Lower lobe of right lung (tissue), 2 donors: ENCODE results near the gene HMMR. TPM values are rescaled to one million over a fixed set of nuclear protein-coding genes. Genes with fewer than 3 reads are reported as not detected.
"Not testable (repeated sequence)": the region's sequence is repeated elsewhere in the genome, so short reads cannot be mapped to it uniquely, and the experiment has no call there.

ENCODE experiments used
- ATAC-seq, 2 donors: fragments of 200-7000 bp; cut with Tn5 transposase; one replicate each; pipeline ENCODE4 v1.9.1; 2020 to 2022; ENCODE audit warnings: mild to moderate bottlenecking in 2 of 2, moderate library complexity in 2 of 2
- DNase-seq: peaks from one replicate; pipeline ENCODE4 v3.0.0-alpha.2; 2020
- H3K27ac ChIP-seq: fragments of 200-600 bp; one replicate; pipeline ENCODE4 v1.8.0; 2022
- H3K27me3 ChIP-seq: fragments of 200-600 bp; one replicate; pipeline ENCODE4 v1.8.0; 2022; ENCODE audit warnings: low read depth
- H3K36me3 ChIP-seq: fragments of 200-600 bp; one replicate; pipeline ENCODE4 v1.8.0; 2022; ENCODE audit warnings: mild to moderate bottlenecking
- H3K4me1 ChIP-seq: fragments of 200-600 bp; one replicate; pipeline ENCODE4 v1.8.0; 2022
- H3K4me3 ChIP-seq: fragments of 200-600 bp; one replicate; pipeline ENCODE4 v1.8.0; 2022; ENCODE audit warnings: mild to moderate bottlenecking
- H3K9me3 ChIP-seq: fragments of 200-600 bp; one replicate; pipeline ENCODE4 v1.8.0; 2022
- intact Hi-C: fragments of 100-400 bp; cut with DNase I; formaldehyde crosslinking; loops from one replicate; pipeline ENCODE4 v1.11.0; 2022
- total RNA-seq: library from RNA; stranded (reverse); fragmentation: NEBNext Ultra II Directional; extraction: Animal tissue kit (Norgen Biotek cat#: 25700); gene quantifications from one replicate; pipeline ENCODE4 v1.2.1, GENCODE V29; 2021
- TF ChIP-seq, protein P1 (sequence below): fragments of 200-600 bp; IDR thresholded peaks from one replicate; pipeline ENCODE4 v1.8.0; 2022; ENCODE audit warnings: antibody characterized with exemption, mild to moderate bottlenecking
- donor health status: DM: no; HTN: yes; CAD: no; lungs with severe emphysema.

The HMMR gene
- total RNA-seq, 1 donor from 2014 or later: 1.9 TPM

DNA sequence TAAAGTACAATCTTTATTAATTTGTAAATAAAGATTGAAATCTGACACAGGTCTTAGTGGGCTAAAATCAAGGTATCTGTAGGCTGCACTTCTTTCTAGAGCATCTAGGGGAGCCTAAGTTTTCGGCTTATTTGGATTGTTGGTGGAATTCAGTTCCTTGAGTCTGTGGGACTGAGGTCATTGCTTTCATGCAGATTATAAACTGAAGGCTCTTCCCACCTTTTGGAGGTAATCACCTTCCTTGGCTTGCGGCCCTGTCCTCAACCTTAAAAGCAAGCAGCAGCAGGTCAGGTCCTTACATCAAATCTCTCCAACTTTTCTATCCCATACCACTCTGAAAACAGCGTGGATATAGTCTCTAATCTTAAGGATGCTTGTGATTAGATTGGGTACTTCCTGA lies 70.8 kb downstream of the HMMR start:
- TF ChIP-seq, protein P1, sequence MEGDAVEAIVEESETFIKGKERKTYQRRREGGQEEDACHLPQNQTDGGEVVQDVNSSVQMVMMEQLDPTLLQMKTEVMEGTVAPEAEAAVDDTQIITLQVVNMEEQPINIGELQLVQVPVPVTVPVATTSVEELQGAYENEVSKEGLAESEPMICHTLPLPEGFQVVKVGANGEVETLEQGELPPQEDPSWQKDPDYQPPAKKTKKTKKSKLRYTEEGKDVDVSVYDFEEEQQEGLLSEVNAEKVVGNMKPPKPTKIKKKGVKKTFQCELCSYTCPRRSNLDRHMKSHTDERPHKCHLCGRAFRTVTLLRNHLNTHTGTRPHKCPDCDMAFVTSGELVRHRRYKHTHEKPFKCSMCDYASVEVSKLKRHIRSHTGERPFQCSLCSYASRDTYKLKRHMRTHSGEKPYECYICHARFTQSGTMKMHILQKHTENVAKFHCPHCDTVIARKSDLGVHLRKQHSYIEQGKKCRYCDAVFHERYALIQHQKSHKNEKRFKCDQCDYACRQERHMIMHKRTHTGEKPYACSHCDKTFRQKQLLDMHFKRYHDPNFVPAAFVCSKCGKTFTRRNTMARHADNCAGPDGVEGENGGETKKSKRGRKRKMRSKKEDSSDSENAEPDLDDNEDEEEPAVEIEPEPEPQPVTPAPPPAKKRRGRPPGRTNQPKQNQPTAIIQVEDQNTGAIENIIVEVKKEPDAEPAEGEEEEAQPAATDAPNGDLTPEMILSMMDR: no peak
- Histone ChIP-seq H3K27me3 (no peaks in the 10 kb centered on the region), H3K27ac (no peak overlapping the region), H3K36me3 (no peaks in the 10 kb centered on the region), H3K4me3 (no peak overlapping the region), H3K4me1 (no peaks in the 10 kb centered on the region), H3K9me3 (no peaks in the 10 kb centered on the region)
- ATAC-seq (no peak), DNase-seq (no peak)
- intact Hi-C loops: no loop called here

DNA sequence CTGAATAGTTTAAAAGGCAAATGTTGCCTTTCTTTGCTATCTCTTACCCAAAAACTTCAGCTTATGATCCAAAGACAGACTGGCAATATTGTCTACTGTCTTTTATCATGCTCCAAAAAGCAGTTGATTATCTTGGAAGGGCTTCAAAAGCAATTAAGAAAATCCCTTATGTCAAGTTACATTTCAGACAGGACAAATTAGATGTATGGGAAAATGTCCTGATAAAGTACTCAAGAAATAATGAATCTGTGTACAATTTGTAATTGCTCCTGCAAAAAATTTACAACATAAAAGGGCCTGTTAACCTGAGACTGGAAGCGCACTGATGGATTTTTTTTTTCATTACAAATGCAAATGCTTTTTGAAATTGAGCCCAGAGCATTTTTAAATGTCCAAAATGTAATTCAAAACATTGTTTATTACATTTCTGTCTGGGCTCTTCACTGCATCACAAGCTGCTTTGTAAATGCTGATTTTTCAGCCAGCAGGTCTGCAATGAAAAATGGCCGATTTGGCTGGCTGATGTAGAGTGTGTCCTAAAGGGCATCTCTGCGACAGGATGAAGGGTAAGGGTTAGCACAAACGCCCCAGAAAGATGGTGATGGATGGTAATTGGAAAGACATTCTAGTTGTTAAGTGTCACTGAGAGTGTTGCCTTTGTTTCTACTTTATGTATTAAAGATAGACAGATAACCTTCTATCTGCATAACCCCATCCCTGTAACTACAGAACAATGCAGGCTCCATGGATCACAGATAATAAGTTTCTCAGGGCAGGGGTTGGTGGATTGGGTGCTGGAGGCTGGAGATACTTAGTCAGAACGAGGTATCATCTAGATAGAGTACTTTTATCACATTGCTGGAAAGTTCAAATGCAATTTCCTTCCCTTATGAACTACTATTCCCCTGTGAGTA lies 72.0 kb downstream of the HMMR start:
- ATAC-seq: no peak
- intact Hi-C loops: no loop called here
- TF ChIP-seq, protein P1: no peak
- DNase-seq: no peak
- Histone ChIP-seq H3K27me3 (no peaks in the 10 kb centered on the region), H3K9me3 (no peaks in the 10 kb centered on the region), H3K4me3 (no peak overlapping the region), H3K27ac (no peak overlapping the region), H3K36me3 (no peaks in the 10 kb centered on the region), H3K4me1 (no peaks in the 10 kb centered on the region)

DNA sequence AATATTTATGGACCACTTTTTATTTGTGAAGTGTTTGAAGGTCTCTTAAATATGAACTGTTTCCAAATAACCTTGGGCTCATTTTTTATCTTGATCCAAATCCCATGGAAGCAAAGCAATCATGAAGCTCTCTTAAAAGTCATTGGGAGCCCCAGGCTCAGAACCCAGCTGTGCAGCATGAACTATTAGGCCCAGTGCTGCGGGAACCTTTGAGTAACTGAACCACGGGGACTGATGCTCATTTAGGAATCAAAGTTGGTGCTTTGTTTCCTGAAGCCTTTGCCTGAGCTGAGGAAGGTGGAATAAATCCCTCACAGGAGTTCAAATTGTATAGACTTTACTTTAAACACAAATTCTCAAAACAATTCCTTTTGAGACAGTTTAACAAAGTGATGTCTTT lies 72.8 kb downstream of the HMMR start:
- no peaks in the 10 kb centered on the region for H3K27me3 ChIP-seq
- TF ChIP-seq, protein P1: no peak
- no peaks in the 10 kb centered on the region for H3K4me1 ChIP-seq
- intact Hi-C loops: no loop called here
- H3K9me3 ChIP-seq: no peaks in the 10 kb centered on the region
- no peaks in the 10 kb centered on the region for H3K36me3 ChIP-seq
- no peak overlapping the region for H3K4me3 ChIP-seq
- ATAC-seq (no peak), DNase-seq (no peak)
- no peak overlapping the region for H3K27ac ChIP-seq

DNA sequence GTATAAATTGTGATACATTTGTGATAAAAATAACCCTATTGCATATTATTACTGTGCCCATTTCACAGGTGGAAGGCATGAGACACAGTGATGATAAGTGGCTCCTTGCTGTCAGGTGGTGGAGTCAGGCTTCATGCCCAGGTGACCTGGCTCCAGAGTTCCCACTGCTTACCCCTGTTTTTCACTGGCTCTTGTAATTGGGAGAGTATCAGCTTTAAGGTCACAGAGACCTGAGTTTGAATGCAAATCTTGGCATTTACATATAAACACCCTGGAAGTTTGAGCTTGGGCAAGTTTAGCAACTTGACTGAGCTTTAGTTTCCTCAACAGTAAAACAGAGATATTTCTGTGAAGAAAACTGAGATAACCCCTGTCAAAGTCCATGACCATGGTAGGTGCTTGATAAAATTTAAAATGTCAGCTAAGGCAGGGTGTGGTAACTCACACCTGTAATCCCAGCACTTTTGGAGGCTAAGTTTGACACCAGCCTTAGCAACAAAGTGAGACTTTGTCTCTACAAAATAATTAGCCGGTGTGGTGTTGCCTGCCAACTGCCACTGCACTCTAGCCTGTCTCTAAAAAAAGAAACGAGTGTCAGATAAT lies 74.2 kb downstream of the HMMR start:
- intact Hi-C loops: no loop called here
- TF ChIP-seq, protein P1: no peak
- ATAC-seq: no peak

DNA sequence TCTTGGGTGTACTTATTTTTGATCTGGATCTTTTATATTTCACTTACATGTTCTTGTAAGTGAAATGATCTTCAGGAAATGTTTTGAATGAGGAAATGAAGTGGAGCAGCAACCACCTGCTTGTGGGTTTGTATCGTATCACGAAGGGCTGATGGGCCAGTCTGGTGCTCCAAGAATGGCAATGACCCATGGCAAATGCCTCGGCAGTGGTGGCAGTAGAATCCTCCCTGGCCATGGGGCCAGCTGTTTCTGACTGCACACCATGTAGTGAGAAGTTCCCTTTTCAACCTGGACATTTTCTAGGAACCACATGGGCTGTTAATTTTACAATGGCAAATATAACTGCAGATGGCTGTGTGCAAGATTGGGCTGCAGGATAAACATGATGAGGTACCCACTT lies 74.9 kb downstream of the HMMR start:
- TF ChIP-seq, protein P1: no peak
- Histone ChIP-seq H3K36me3 (no peaks in the 10 kb centered on the region), H3K4me1 (no peaks in the 10 kb centered on the region), H3K4me3 (no peak overlapping the region), H3K27me3 (no peaks in the 10 kb centered on the region), H3K9me3 (no peaks in the 10 kb centered on the region), H3K27ac (no peak overlapping the region)
- intact Hi-C loops: no loop called here
- ATAC-seq (no peak), DNase-seq (no peak)

More for the DNA sequence above, 74.2 kb downstream of the HMMR start:
- Histone ChIP-seq H3K4me1 (no peaks in the 10 kb centered on the region), H3K4me3 (no peak overlapping the region), H3K27ac (no peak overlapping the region), H3K9me3 (no peaks in the 10 kb centered on the region), H3K27me3 (no peaks in the 10 kb centered on the region), H3K36me3 (no peaks in the 10 kb centered on the region)
- no peak for DNase-seq

DNA sequence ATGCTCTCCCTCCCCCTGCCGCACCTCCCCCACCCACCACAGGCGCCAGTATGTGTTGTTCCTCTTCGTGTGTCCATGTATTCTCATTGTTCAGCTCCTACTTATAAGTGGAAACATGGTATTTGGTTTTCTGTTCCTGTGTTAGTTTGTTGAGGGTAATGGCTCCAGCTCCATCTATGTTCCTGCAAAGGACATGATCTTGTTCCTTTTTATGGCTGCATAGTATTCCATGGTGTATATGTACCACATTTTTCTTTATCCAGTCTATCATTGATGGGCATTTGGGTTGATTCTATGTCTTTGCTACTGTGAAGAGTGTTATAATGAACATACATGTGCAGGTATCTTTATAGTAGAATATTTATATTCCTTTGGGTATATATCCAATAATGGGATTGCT lies 76.0 kb downstream of the HMMR start:
- H3K4me3 ChIP-seq, H3K27me3 ChIP-seq, H3K4me1 ChIP-seq, intact Hi-C loops, H3K36me3 ChIP-seq, ATAC-seq, H3K27ac ChIP-seq, H3K9me3 ChIP-seq, DNase-seq: not testable (repeated sequence)
